ENCODE measurements around the gene HABP2.
A peak's percentile ranks its signal among the peaks of the same experiment; 100 is the strongest.

DNA sequence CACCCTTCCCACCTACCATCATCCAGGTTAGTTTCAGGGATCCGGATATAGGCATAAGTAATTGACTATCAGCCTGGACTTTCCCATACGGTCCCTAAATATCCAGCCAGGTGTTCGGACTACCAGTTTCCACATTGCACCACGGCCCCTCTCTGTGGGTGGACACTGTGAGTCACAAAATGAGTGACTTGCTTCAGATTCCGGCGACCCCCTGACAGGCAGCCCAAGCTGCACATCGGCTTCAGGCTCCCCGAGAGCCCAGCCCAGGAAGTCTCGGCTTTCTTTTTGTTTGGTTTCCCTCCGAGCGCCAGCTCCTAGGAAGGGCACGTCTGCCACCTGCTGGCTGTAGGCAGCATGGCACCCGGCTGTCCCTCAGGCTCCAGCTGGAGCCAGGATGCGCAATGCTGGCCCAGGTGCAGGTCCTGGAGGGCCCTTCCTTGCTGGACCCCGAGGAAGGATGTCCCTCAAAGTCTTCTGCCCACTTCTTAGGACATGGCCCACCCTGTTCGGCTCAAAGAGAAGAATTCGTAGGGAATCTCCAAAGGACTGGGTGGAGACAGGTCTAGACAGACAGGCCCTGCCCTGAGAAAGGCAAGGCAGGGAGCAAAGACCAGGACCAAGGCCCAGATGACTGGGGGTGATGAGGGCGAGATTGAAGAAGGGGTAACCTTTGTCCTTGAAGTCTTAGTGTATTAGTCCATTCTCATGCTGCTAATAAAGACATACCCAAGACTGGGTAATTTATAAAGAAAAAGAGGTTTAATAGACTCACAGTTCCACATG, 10.6 kb downstream of the HABP2 start:
- TF ChIP-seq CTCF (IDR thresholded peaks at IDR 0.05): peak; percentile 89 to 99 (median 98)
- no peak for TF ChIP-seq POLR2A (IDR thresholded peaks at IDR 0.05)
- no peak for TF ChIP-seq EP300 (IDR thresholded peaks at IDR 0.05)
- TF ChIP-seq POLR2AphosphoS5 (IDR thresholded peaks at IDR 0.05): no peak

Data from gastroesophageal sphincter (tissue), 3 donors.